Fibroblast of the aortic adventitia (primary cell): ENCODE data around the gene HSD3B7. TPM values are rescaled to one million over a fixed set of nuclear protein-coding genes. Genes with fewer than 3 reads are reported as not detected.

Experiments
- DNase-seq: peaks from one replicate; pipeline ENCODE4 v3.0.0-alpha.2; 2010; ENCODE audit warnings: low read depth
- H3K4me3 ChIP-seq: 2 replicates; pipeline ENCODE4 v1.5.1; 2011; ENCODE audit warnings: low read depth, mild to moderate bottlenecking, control low read depth, low read length, moderate library complexity
- total RNA-seq: library from RNA; depleted of rRNA; stranded (reverse); fragments of >200 nt; gene quantifications from 2 replicates; pipeline ENCODE4 v1.2.3, GENCODE V29; 2012; ENCODE audit warnings: low replicate concordance
- TF ChIP-seq, protein P1 (sequence below): IDR thresholded peaks from 2 replicates; pipeline ENCODE4 v1.5.1; 2011; ENCODE audit warnings: mild to moderate bottlenecking, low read length, control low read depth, inconsistent platforms; ENCODE audit not compliant: insufficient read depth

HSD3B7 gene
- total RNA-seq, 1 donor = 60.9 TPM

DNA sequence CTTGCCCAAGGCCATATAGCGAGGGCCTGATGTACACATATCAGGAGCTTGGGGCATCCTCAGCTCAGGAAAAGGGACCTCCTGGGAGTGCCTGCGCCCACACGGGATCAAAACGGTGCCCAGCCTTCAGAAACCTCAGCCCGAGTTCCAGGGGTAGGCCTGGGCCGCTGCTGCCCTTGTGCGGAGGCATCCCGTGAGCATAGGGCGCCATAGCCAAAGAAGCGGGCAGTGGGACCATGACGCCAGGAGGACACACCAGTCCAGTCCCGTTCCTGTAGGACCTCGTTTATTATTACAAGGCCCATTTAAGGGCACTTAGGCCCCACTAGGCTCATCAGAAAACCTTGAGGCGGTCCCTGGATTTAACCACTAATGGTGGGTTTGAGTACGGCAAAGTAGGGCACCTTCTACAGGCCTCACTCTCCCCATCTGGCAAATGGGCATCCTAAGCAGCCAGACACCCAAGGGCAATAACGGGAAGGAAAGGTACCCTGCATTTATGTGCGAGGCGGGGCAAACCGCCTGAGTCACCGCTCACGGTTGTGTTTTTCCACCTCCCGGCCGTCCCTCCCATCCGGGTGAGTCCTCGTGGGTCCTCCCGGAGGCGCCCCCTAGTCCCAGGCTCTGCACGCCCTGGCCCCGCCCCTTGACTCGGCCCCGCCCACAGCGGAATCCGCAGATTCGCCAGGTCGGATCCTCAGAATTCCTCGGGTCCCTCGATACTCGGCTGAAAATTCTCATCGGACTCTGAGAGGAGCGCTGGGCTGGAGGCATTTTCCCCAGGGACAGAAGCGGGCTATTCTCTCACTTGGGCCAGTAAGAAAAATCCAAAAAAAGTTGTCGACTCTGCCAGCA, 28.2 kb upstream of the HSD3B7 start:
- H3K4me3 ChIP-seq = peak overlapping the region; percentile 87
- TF ChIP-seq, protein P1, sequence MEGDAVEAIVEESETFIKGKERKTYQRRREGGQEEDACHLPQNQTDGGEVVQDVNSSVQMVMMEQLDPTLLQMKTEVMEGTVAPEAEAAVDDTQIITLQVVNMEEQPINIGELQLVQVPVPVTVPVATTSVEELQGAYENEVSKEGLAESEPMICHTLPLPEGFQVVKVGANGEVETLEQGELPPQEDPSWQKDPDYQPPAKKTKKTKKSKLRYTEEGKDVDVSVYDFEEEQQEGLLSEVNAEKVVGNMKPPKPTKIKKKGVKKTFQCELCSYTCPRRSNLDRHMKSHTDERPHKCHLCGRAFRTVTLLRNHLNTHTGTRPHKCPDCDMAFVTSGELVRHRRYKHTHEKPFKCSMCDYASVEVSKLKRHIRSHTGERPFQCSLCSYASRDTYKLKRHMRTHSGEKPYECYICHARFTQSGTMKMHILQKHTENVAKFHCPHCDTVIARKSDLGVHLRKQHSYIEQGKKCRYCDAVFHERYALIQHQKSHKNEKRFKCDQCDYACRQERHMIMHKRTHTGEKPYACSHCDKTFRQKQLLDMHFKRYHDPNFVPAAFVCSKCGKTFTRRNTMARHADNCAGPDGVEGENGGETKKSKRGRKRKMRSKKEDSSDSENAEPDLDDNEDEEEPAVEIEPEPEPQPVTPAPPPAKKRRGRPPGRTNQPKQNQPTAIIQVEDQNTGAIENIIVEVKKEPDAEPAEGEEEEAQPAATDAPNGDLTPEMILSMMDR = peak; percentile 32
- peak; percentile 84 for DNase-seq

DNA sequence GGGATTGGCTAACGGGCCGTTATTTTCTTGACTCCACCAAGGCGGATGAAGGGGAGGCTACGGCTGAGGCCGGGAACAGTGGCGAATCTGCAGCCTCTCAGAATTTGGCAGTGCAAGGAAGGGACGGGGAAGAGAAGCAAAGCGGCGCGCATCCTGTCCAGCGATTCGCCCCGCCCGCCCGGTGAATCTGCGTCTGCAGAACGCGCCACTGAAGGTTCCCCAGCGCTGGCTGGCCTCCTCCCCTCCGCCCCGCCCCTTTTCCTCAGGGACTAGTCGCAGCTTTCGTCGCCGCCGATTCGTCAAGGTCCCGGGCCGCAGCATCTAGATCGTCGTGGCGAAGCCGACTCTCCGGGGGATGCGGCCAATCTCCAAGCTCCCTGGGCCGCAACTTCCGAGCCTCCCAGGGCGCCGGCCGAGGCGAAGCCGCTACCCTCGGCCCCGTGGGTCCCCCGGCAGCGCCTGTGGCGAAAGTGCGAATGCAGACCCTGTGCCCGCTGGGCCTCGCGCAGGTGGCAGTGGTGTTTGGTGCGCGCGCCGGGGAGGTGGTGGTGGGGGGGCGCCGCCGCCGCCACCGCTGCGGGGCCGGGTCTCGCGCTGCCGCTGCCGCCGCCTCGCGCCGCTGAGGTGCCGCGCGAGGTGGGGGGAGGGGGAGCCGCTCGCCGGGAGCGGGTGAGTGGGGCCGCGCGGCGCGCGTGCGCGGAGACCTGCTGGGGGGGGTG, 27.4 kb upstream of the HSD3B7 start, which contains the start of gene SETD1A:
TSS of gene SETD1A (plus strand) at position 299 of the 719 bp plus-strand sequence. CDS start 978 bp downstream, outside the sequence.
- peak within 1 kb of the TSS; percentile 87 for H3K4me3 ChIP-seq
- DNase-seq = peak; percentile 96
- TF ChIP-seq, protein P1 = no peak

DNA sequence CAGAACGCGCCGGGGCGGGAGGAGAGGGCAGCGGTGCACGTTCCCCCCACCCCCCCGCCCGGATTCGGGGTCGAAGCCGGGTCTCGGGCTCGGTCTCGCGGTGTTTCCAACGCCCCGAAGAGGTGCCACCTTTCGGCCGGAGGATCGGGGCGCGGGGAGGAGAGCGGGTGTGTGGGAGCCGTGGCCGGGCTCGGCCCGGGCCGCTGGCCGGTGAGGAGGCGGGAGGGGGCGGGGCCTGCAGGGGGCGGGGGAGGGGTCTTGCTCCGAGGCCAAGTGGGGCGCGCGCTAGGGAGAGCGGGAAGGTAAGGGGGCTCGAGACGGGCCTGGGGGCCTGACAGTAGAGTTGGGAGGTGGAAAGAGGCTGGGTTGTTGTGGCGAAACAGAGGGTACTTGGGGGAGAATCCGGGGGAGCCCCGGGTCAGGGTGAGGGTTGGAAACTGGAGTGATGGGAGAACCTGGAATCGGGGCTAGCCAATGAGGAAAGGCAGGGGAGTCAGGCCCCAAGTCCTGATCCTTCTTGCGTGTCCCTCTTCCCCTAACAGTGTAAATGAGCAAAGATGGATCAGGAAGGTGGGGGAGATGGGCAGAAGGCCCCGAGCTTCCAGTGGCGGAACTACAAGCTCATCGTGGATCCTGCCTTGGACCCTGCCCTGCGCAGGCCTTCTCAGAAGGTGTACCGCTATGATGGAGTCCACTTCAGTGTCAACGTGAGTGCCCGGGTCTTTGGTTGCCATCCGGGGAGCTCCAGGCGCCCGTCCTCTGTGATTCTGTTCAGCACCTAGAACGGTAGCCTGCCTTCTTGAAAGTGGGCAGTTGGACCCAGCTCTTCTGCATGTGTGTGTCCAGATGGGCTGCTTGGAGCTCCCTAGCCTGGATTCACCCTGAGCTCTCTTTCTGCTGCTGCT, 26.6 kb upstream of the HSD3B7 start:
- H3K4me3 ChIP-seq = peak overlapping the region; percentile 87
- peak; percentile 48 for DNase-seq
- TF ChIP-seq, protein P1 = no peak

DNA sequence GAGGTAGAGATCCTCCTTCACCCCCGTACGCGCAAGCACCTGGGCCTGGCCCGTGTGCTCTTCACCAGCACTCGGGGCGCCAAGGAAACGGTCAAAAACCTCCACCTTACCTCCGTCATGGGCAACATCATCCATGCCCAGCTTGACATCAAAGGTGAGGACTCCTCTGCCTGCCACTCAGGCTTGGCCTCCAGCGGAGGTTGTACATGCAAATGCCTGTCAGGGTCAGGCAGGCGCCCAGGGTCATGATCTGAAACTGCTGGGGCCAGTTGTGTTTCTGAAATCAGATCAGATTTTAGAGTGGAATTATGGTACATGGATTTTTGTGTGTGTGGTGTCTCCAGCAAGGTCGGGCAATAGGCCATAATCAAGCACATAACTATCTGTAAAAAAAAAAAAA, 23.6 kb upstream of the HSD3B7 start:
- TF ChIP-seq, protein P1 = no peak
- DNase-seq = no peak
- H3K4me3 ChIP-seq = no peak overlapping the region

DNA sequence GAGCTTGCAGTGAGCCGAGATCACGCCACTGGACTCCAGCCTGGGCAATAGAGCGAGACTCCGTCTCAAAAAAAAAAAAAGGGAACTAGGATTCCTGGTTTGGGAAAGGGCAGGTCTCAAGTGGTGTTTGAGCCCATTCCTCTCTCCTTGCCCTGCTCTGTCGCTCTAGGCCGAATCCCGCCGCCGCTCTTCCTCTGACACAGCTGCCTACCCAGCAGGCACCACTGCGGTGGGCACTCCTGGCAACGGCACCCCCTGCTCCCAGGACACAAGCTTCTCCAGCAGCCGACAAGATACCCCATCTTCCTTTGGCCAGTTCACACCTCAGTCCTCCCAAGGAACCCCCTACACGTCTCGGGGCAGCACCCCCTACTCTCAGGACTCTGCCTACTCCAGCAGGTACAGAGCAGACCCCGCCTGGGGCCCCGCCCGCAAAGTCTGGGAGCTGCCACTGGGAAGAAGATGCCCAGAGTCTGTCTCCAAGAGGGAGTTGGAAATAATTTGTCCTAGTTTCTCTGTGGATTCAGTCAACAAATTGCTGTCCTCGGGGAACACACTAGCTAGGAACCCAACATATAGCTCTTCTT, 21.0 kb upstream of the HSD3B7 start:
- DNase-seq = no peak
- H3K4me3 ChIP-seq = no peak overlapping the region
- TF ChIP-seq, protein P1 = no peak
